Activated B cell treated with CpG ODN at 0.5 μM for 24 hours (primary cell): ENCODE results near the gene C2orf68. TPM values are rescaled to one million over a fixed set of nuclear protein-coding genes. Genes with fewer than 3 reads are reported as not detected.
A peak's percentile ranks its signal among the peaks of the same experiment; 100 is the strongest.

Experiments
- ATAC-seq: fragments of 200-7000 bp; cut with Tn5 transposase; one replicate; pipeline ENCODE4 v1.10.0; 2021; ENCODE audit warnings: low read depth, mild to moderate bottlenecking, moderate library complexity
- CTCF ChIA-PET: fragments of 350-600 bp; sonication (Branson Sonifier 250); formaldehyde crosslinking; loops from one replicate; lab custom pipeline; 2021; ENCODE audit warnings: antibody characterized with exemption; lab: Charles Lee
- POLR2A ChIA-PET: fragments of 350-600 bp; sonication (Branson Sonifier 250); formaldehyde crosslinking; loops from one replicate; lab custom pipeline; 2021; ENCODE audit warnings: antibody characterized with exemption; lab: Charles Lee
- DNase-seq: peaks from one replicate; pipeline ENCODE4 v3.0.0; 2022
- H3K27ac Mint-ChIP-seq: one replicate; pipeline ENCODE4 v1.8.0; 2020; ENCODE audit warnings: mixed read lengths
- H3K27me3 Mint-ChIP-seq: one replicate; pipeline ENCODE4 v1.8.0; 2021; ENCODE audit warnings: mixed read lengths
- H3K36me3 Mint-ChIP-seq: one replicate; pipeline ENCODE4 v1.8.0; 2021; ENCODE audit warnings: low read depth, mixed read lengths
- H3K4me1 Mint-ChIP-seq: one replicate; pipeline ENCODE4 v1.8.0; 2021; ENCODE audit warnings: mixed read lengths
- H3K4me3 Mint-ChIP-seq: one replicate; pipeline ENCODE4 v1.8.0; 2020; ENCODE audit warnings: mild to moderate bottlenecking, mixed read lengths
- H3K9me3 Mint-ChIP-seq: one replicate; pipeline ENCODE4 v1.8.0; 2020; ENCODE audit warnings: mixed read lengths
- CTCF ChIP-seq: fragments of 200-600 bp; IDR thresholded peaks from one replicate; pipeline ENCODE4 v1.8.0; 2022; ENCODE audit warnings: antibody characterized with exemption, mild to moderate bottlenecking
- intact Hi-C: fragments of 100-400 bp; cut with micrococcal nuclease; formaldehyde crosslinking; loops from one replicate; pipeline ENCODE4 v1.15.1; 2024
- total RNA-seq: library from RNA; stranded (reverse); gene quantifications from 2 replicates; pipeline ENCODE4 v1.2.3, GENCODE V29; 2022

The C2orf68 gene
- total RNA-seq, 1 donor from 2014 or later: 61.5 TPM

GRCh38 chr2:85583667-85584353 is 28.1 kb downstream of the C2orf68 start:
- TF ChIP-seq CTCF: no peak
- H3K4me3 Mint-ChIP-seq: peak overlapping the region; percentile 82

GRCh38 chr2:85582492-85582891 is 29.4 kb downstream of the C2orf68 start:
- TF ChIP-seq CTCF: no peak
- POLR2A ChIA-PET: interaction anchor here (5.9 kb wide), 1 partner anchor 13 kb away, joined by 59 read pairs; the partner anchor contains the start of gene RNF181

More at GRCh38 chr2:85583667-85584353, 28.1 kb downstream of the C2orf68 start:
- no peak for DNase-seq
- no peak for ATAC-seq
- intact Hi-C loops: loop anchor here (1.0 kb wide), 2 partner anchors 11 to 64 kb away; partner anchors contain the start of gene RNF181
- Mint-ChIP-seq H3K36me3 (peaks cover 22% of the 10 kb centered on the region), H3K27ac (peak overlapping the region; percentile 72), H3K27me3 (no peaks in the 10 kb centered on the region), H3K4me1 (peaks cover 59% of the 10 kb centered on the region), H3K9me3 (no peaks in the 10 kb centered on the region)
- ChIA-PET POLR2A (interaction anchor here (0.6 to 5.9 kb wide), 7 partner anchors 12 to 1238 kb away, joined by 3 to 59 read pairs (median 3); partner anchors contain the start of genes MAT2A, RNF181 and TGOLN2), CTCF (interaction anchor here (0.6 kb wide), 1 partner anchor 102 kb away, joined by 3 read pairs; no protein-coding TSS in a partner anchor)

GRCh38 chr2:85580206-85580605 is 31.7 kb downstream of the C2orf68 start:
- CTCF ChIA-PET: no interaction called here
- H3K27me3 Mint-ChIP-seq: no peaks in the 10 kb centered on the region
- DNase-seq (no peak), ATAC-seq (no peak)
- intact Hi-C loops: no loop called here
- H3K36me3 Mint-ChIP-seq: peaks cover 27% of the 10 kb centered on the region
- POLR2A ChIA-PET: interaction anchor here (0.6 to 4.9 kb wide), 5 partner anchors 8 to 253 kb away, joined by 3 to 45 read pairs (median 6); partner anchors contain the start of genes MAT2A, RNF181 and TGOLN2
- no peak overlapping the region for H3K4me3 Mint-ChIP-seq
- H3K4me1 Mint-ChIP-seq: peaks cover 52% of the 10 kb centered on the region
- no peak for TF ChIP-seq CTCF
- peak overlapping the region; percentile 41 for H3K27ac Mint-ChIP-seq
- no peaks in the 10 kb centered on the region for H3K9me3 Mint-ChIP-seq

More at GRCh38 chr2:85582492-85582891, 29.4 kb downstream of the C2orf68 start:
- Mint-ChIP-seq H3K4me1 (peaks cover 60% of the 10 kb centered on the region), H3K4me3 (no peak overlapping the region), H3K36me3 (peaks cover 25% of the 10 kb centered on the region), H3K27me3 (no peaks in the 10 kb centered on the region), H3K9me3 (no peaks in the 10 kb centered on the region), H3K27ac (no peak overlapping the region)
- DNase-seq: no peak
- intact Hi-C loops: no loop called here
- ATAC-seq: no peak
- CTCF ChIA-PET: no interaction called here

GRCh38 chr2:85579266-85579935 is 32.5 kb downstream of the C2orf68 start:
- POLR2A ChIA-PET: interaction anchor here (0.8 to 4.9 kb wide), 8 partner anchors 9 to 252 kb away, joined by 4 to 45 read pairs (median 6); partner anchors contain the start of genes ELMOD3, MAT2A, RETSAT and RNF181
- intact Hi-C loops: no loop called here
- Mint-ChIP-seq H3K36me3 (peaks cover 27% of the 10 kb centered on the region), H3K27ac (peak overlapping the region; percentile 93), H3K9me3 (no peaks in the 10 kb centered on the region), H3K4me3 (peak overlapping the region; percentile 94), H3K27me3 (no peaks in the 10 kb centered on the region), H3K4me1 (peaks cover 45% of the 10 kb centered on the region)
- DNase-seq (no peak), ATAC-seq (no peak)
- CTCF ChIA-PET: no interaction called here
- TF ChIP-seq CTCF: no peak
